Measurements from ENCODE around the gene IDH2. TPM values are rescaled to one million over a fixed set of nuclear protein-coding genes. Genes with fewer than 3 reads are reported as not detected.

IDH2 gene
- total RNA-seq, 3 donors from 2014 or later: 29.9 to 73.5 (median 58.7) TPM

DNA sequence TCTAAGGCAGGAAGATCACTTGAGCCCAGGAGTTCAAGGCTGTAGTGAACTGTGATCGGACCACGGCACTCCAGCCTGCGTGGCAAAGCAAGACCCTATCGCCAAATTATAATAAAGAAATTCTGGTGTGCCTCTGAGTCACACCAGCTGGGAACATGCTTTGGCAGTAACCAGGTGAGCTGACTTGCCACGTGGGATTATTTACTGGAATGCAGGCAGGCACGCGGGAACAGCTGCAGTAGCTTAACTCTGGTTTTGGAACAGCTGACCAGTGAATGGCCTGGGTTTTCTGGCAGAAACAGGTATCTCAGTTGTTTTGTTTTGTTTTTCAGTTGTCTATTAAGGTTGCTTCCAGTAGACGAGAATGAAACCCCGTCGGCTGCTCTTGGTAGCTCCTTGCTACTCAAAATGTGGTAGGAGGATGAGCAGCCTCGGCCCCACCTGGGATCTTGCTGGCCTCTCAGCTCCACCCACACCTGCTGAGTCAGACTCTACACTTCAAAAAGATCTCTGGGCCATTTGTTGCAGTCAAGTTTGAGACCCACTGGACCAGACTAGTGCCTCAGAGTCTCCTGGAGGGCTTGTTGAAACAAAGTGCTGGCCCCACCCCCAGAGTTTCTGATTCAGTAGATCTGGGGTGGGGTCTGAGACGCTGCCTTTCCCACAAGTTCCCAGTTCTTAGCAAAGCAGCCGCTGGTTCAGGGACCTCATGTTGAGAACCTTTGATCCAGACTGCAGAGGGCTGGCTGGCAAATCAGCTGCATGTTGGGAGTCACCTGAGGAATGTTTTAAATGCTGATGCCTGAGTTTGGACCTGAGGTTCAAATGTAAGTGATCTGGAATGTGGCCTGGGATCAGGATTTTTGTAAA lies 26.6 kb downstream of the IDH2 start:
- peak in 1 of 2 donors; percentile 65 for DNase-seq (ENCODE audit: low spot score in 2 of 2)
- intact Hi-C loops (cut with DNase I; ENCODE audit: low total_unique reads): loop anchor here (10.0 kb wide), 1 partner anchor 181 kb away; the partner anchor contains the start of gene AP3S2
- Histone ChIP-seq H3K9me3 (no peaks in the 10 kb centered on the region), H3K27me3 (no peaks in the 10 kb centered on the region), H3K36me3 (no peaks in the 10 kb centered on the region), H3K27ac (peak overlapping the region; percentile 56 to 79), H3K4me3 (no peak overlapping the region), H3K4me1 (peaks cover 0 to 5% of the 10 kb centered on the region in 2 donors)
- TF ChIP-seq, protein P1, sequence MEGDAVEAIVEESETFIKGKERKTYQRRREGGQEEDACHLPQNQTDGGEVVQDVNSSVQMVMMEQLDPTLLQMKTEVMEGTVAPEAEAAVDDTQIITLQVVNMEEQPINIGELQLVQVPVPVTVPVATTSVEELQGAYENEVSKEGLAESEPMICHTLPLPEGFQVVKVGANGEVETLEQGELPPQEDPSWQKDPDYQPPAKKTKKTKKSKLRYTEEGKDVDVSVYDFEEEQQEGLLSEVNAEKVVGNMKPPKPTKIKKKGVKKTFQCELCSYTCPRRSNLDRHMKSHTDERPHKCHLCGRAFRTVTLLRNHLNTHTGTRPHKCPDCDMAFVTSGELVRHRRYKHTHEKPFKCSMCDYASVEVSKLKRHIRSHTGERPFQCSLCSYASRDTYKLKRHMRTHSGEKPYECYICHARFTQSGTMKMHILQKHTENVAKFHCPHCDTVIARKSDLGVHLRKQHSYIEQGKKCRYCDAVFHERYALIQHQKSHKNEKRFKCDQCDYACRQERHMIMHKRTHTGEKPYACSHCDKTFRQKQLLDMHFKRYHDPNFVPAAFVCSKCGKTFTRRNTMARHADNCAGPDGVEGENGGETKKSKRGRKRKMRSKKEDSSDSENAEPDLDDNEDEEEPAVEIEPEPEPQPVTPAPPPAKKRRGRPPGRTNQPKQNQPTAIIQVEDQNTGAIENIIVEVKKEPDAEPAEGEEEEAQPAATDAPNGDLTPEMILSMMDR (IDR thresholded peaks at IDR 0.05): no peak
- TF ChIP-seq POLR2AphosphoS5 (IDR thresholded peaks at IDR 0.05): peak in 1 of 3 donors; percentile 9

DNA sequence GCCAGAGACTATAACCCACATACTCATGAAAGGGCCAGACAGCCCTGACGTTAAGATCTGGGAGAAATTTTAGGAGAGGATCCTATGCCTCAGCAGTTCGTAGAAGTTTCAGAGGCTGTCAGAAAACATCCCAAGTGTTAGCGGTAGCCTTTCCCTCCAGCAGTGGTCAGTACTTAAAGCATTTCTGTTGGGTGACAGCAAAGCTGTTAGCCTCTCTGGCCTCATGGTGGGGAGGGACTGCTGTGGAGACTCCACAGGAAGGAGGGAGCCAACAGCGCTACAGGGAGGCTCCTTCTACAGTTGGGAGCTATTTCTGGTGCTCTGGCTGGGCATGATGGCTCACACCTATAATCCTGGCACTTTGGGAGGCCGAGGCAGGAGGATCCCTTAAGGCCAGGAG lies 27.4 kb downstream of the IDH2 start:
- H3K4me1 ChIP-seq: peaks cover 0 to 5% of the 10 kb centered on the region in 2 donors
- H3K36me3 ChIP-seq: no peaks in the 10 kb centered on the region
- DNase-seq (ENCODE audit: low spot score in 2 of 2): no peak
- no peaks in the 10 kb centered on the region for H3K27me3 ChIP-seq
- H3K27ac ChIP-seq: peak overlapping the region; percentile 56 to 79
- H3K9me3 ChIP-seq: no peaks in the 10 kb centered on the region
- intact Hi-C loops (cut with DNase I; ENCODE audit: low total_unique reads): loop anchor here (10.0 kb wide), 1 partner anchor 180 kb away; the partner anchor contains the start of gene AP3S2
- H3K4me3 ChIP-seq: no peak overlapping the region
- no peak for TF ChIP-seq POLR2A (IDR thresholded peaks at IDR 0.05)
- no peak for TF ChIP-seq POLR2AphosphoS5 (IDR thresholded peaks at IDR 0.05)
- TF ChIP-seq, protein P1 (IDR thresholded peaks at IDR 0.05): no peak

DNA sequence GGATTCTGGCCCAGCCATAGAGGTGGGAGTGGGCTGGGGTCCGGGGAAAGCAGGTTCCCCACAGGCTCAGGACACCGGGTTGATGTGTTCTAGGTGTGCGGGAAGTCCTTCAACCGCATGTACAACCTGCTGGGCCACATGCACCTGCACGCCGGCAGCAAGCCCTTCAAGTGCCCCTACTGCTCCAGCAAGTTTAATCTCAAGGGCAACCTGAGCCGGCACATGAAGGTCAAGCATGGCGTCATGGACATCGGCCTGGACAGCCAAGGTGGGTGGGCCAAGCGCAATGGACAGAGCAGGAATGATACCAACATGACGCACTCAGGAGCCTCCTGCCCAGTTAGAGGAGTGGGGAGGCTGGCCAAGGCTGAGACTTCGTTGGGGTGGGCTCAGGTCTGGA lies 28.2 kb downstream of the IDH2 start:
- Histone ChIP-seq H3K4me1 (peaks cover 0 to 5% of the 10 kb centered on the region in 2 donors), H3K27me3 (no peaks in the 10 kb centered on the region), H3K4me3 (no peak overlapping the region), H3K9me3 (no peaks in the 10 kb centered on the region), H3K36me3 (no peaks in the 10 kb centered on the region), H3K27ac (no peak overlapping the region)
- TF ChIP-seq, protein P1 (IDR thresholded peaks at IDR 0.05): no peak
- TF ChIP-seq POLR2AphosphoS5 (IDR thresholded peaks at IDR 0.05): no peak
- no peak for TF ChIP-seq POLR2A (IDR thresholded peaks at IDR 0.05)
- no peak for DNase-seq (ENCODE audit: low spot score in 2 of 2)
- intact Hi-C loops (cut with DNase I; ENCODE audit: low total_unique reads): loop anchor here (10.0 kb wide), 1 partner anchor 179 kb away; the partner anchor contains the start of gene AP3S2

DNA sequence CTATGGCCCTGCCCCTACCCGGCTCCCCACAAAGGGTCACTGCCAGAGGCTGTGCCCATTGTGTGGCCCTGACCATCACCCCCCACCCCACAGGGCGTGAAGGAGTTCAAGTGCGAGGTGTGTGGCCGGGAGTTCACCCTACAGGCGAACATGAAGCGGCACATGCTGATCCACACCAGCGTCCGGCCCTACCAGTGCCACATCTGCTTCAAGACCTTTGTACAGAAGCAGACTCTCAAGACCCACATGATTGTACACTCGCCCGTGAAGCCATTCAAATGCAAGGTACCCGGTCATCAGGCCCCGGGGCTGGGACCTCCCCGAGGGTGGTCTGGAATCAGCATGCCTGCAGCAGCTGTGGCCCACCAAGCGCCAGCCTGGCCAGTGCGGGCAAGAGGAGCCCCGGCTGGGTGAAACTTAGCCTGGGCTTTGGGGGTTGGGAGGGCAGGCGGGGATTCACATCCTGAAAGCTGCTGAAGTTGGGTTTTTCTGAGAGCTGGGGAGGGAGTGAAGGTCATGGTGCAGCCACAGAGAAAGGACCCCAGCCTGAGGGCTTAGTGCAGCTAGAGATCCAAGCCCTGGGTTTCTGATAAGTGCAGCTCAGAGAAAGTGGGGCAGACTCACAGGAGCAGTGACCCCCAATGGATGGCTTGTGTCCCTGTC lies 29.2 kb downstream of the IDH2 start:
- Histone ChIP-seq H3K27ac (no peak overlapping the region), H3K36me3 (no peaks in the 10 kb centered on the region)
- intact Hi-C loops (cut with DNase I; ENCODE audit: low total_unique reads): loop anchor here (10.0 kb wide), 1 partner anchor 178 kb away; the partner anchor contains the start of gene AP3S2

More for the DNA sequence above, 29.2 kb downstream of the IDH2 start:
- Histone ChIP-seq H3K4me1 (peaks cover 0 to 5% of the 10 kb centered on the region in 2 donors), H3K9me3 (no peaks in the 10 kb centered on the region), H3K4me3 (no peak overlapping the region), H3K27me3 (no peaks in the 10 kb centered on the region)
- TF ChIP-seq POLR2AphosphoS5 (IDR thresholded peaks at IDR 0.05): no peak
- no peak for TF ChIP-seq POLR2A (IDR thresholded peaks at IDR 0.05)
- TF ChIP-seq, protein P1 (IDR thresholded peaks at IDR 0.05): no peak
- no peak for DNase-seq (ENCODE audit: low spot score in 2 of 2)

All from breast epithelium (tissue), 4 donors.